Activated naive CD4-positive, alpha-beta T cell treated with anti-CD3 and anti-CD28 coated beads for 36 hours (primary cell): ENCODE data around the gene KLHDC1. TPM values are rescaled to one million over a fixed set of nuclear protein-coding genes. Genes with fewer than 3 reads are reported as not detected.
"Not testable (repeated sequence)": the region's sequence is repeated elsewhere in the genome, so short reads cannot be mapped to it uniquely, and the experiment has no call there.

Source experiments
- CTCF ChIA-PET: fragments of 350-600 bp; sonication (Branson Sonifier 250); formaldehyde crosslinking; loops from one replicate; lab custom pipeline; 2021; ENCODE audit warnings: antibody characterized with exemption; lab: Charles Lee
- DNase-seq: peaks from one replicate; pipeline ENCODE4 v3.0.0-alpha.2; 2020
- H3K27ac Mint-ChIP-seq: one replicate; pipeline ENCODE4 v1.8.0; 2021; ENCODE audit warnings: mild to moderate bottlenecking, mixed read lengths
- H3K27me3 Mint-ChIP-seq: one replicate; pipeline ENCODE4 v1.8.0; 2021; ENCODE audit warnings: low read depth, mixed read lengths
- H3K36me3 Mint-ChIP-seq: one replicate; pipeline ENCODE4 v1.8.0; 2021; ENCODE audit warnings: low read depth, mixed read lengths
- H3K4me1 Mint-ChIP-seq: one replicate; pipeline ENCODE4 v1.8.0; 2021; ENCODE audit warnings: low read depth, mixed read lengths
- H3K4me3 Mint-ChIP-seq: one replicate; pipeline ENCODE4 v1.8.0; 2021; ENCODE audit warnings: mild to moderate bottlenecking, moderate library complexity, mixed read lengths
- H3K9me3 Mint-ChIP-seq: one replicate; pipeline ENCODE4 v1.8.0; 2021; ENCODE audit warnings: mixed read lengths
- intact Hi-C: fragments of 100-400 bp; cut with micrococcal nuclease; formaldehyde crosslinking; loops from one replicate; pipeline ENCODE4 v1.15.1; 2023
- total RNA-seq, 2 experiments: library from RNA; stranded (reverse); gene quantifications; one replicate each; pipeline ENCODE4 v1.2.3, GENCODE V29; 2021

KLHDC1 gene
- total RNA-seq, 2 experiments from 2014 or later: 0.57 to 0.79 TPM

GRCh38 chr14:49687942-49688700 lies 4.8 kb upstream of the KLHDC1 start, which contains the start of gene POLE2:
Gene POLE2 (minus strand): TSS chr14:49688214. CDS start chr14:49688203, 11 bp downstream.
- intact Hi-C loops: loop anchor here (1.0 to 2.0 kb wide), 6 partner anchors 54 to 543 kb away; partner anchors contain the start of genes KLHDC2, NEMF, RPS29 and SOS2
- Mint-ChIP-seq H3K9me3 (no peaks in the 10 kb centered on the region), H3K27me3 (no peaks in the 10 kb centered on the region), H3K27ac (peak within 1 kb of the TSS; percentile 83), H3K4me1 (peaks cover 25% of the 10 kb centered on the region), H3K4me3 (peak within 1 kb of the TSS; percentile 92), H3K36me3 (peaks cover 14% of the 10 kb centered on the region)
- CTCF ChIA-PET: interaction anchor here (0.6 to 0.9 kb wide), 2 partner anchors 13 to 103 kb away, joined by 3 read pairs; no protein-coding TSS in a partner anchor
- DNase-seq: peak; percentile 82

GRCh38 chr14:49688701-49689030 lies 4.3 kb upstream of the KLHDC1 start:
- Mint-ChIP-seq H3K4me1 (peaks cover 25% of the 10 kb centered on the region), H3K27ac (peak overlapping the region; percentile 83), H3K9me3 (no peaks in the 10 kb centered on the region), H3K36me3 (peaks cover 13% of the 10 kb centered on the region), H3K27me3 (no peaks in the 10 kb centered on the region), H3K4me3 (peak overlapping the region; percentile 92)
- CTCF ChIA-PET: no interaction called here
- intact Hi-C loops: loop anchor here (1.0 to 2.0 kb wide), 6 partner anchors 54 to 543 kb away; partner anchors contain the start of genes KLHDC2, NEMF, RPS29 and SOS2
- DNase-seq: no peak

GRCh38 chr14:49691031-49691430 lies 1.9 kb upstream of the KLHDC1 start:
- Mint-ChIP-seq H3K27ac (no peak overlapping the region), H3K4me1 (peaks cover 43% of the 10 kb centered on the region), H3K36me3 (peaks cover 9% of the 10 kb centered on the region), H3K27me3 (no peaks in the 10 kb centered on the region), H3K4me3 (no peak overlapping the region), H3K9me3 (no peaks in the 10 kb centered on the region)
- CTCF ChIA-PET: interaction anchor here (0.5 to 0.8 kb wide), 4 partner anchors 17 to 170 kb away, joined by 3 to 4 read pairs (median 3); no protein-coding TSS in a partner anchor
- intact Hi-C loops: loop anchor here (5.0 kb wide), 1 partner anchor 621 kb away; the partner anchor contains the start of genes DMAC2L and L2HGDH
- no peak for DNase-seq

GRCh38 chr14:49692193-49692757 lies 645 bp upstream of the KLHDC1 start:
- intact Hi-C loops: loop anchor here (5.0 kb wide), 1 partner anchor 620 kb away; the partner anchor contains the start of genes DMAC2L and L2HGDH
- Mint-ChIP-seq H3K9me3 (no peaks in the 10 kb centered on the region), H3K27me3 (no peaks in the 10 kb centered on the region), H3K36me3 (peaks cover 5% of the 10 kb centered on the region), H3K4me3 (peak overlapping the region; percentile 81), H3K4me1 (peaks cover 35% of the 10 kb centered on the region), H3K27ac (peak overlapping the region; percentile 57)
- CTCF ChIA-PET: interaction anchor here (0.7 to 1.1 kb wide), 3 partner anchors 59 to 98 kb away, joined by 3 to 5 read pairs (median 4); partner anchors contain the start of gene KLHDC2
- DNase-seq: no peak

GRCh38 chr14:49693735-49694124 lies 810 bp downstream of the KLHDC1 start:
- not testable (repeated sequence) for H3K9me3 Mint-ChIP-seq, H3K27me3 Mint-ChIP-seq, H3K27ac Mint-ChIP-seq, H3K36me3 Mint-ChIP-seq
- DNase-seq: peak; percentile 16
- CTCF ChIA-PET: interaction anchor here (0.7 to 0.9 kb wide), 2 partner anchors 14 to 169 kb away, joined by 3 read pairs; no protein-coding TSS in a partner anchor
- intact Hi-C loops: loop anchor here (1.0 to 5.0 kb wide), 2 partner anchors 74 to 619 kb away; partner anchors contain the start of genes DMAC2L and L2HGDH
- Mint-ChIP-seq H3K4me3 (peak overlapping the region; percentile 81), H3K4me1 (peaks cover 29% of the 10 kb centered on the region)

GRCh38 chr14:49702725-49703124 lies 9.8 kb downstream of the KLHDC1 start:
- H3K4me3 Mint-ChIP-seq: no peak overlapping the region
- H3K4me1 Mint-ChIP-seq: peaks cover 5% of the 10 kb centered on the region
- no peak for DNase-seq
- peaks cover 6% of the 10 kb centered on the region for H3K36me3 Mint-ChIP-seq
- intact Hi-C loops: no loop called here
- no peaks in the 10 kb centered on the region for H3K27me3 Mint-ChIP-seq
- CTCF ChIA-PET: no interaction called here
- no peaks in the 10 kb centered on the region for H3K9me3 Mint-ChIP-seq
- H3K27ac Mint-ChIP-seq: no peak overlapping the region

- intact Hi-C loops: no loop called here
- no peaks in the 10 kb centered on the region for H3K9me3 Mint-ChIP-seq
Measured at GRCh38 chr14:49703965-49704364, 11.0 kb downstream of the KLHDC1 start.

GRCh38 chr14:49704471-49704870 lies 11.6 kb downstream of the KLHDC1 start:
- CTCF ChIA-PET: interaction anchor here (0.5 to 0.6 kb wide), 2 partner anchors 228 to 699 kb away, joined by 3 read pairs; no protein-coding TSS in a partner anchor
- H3K27me3 Mint-ChIP-seq, H3K36me3 Mint-ChIP-seq, H3K4me3 Mint-ChIP-seq, H3K27ac Mint-ChIP-seq, H3K9me3 Mint-ChIP-seq, intact Hi-C loops, DNase-seq, H3K4me1 Mint-ChIP-seq: not testable (repeated sequence)

More at GRCh38 chr14:49703965-49704364, 11.0 kb downstream of the KLHDC1 start:
- no peak overlapping the region for H3K4me3 Mint-ChIP-seq
- no peaks in the 10 kb centered on the region for H3K27me3 Mint-ChIP-seq
- CTCF ChIA-PET: interaction anchor here (0.6 kb wide), 1 partner anchor 228 kb away, joined by 3 read pairs; no protein-coding TSS in a partner anchor
- no peak for DNase-seq
- H3K27ac Mint-ChIP-seq: no peak overlapping the region
- peaks cover 5% of the 10 kb centered on the region for H3K4me1 Mint-ChIP-seq
- peaks cover 6% of the 10 kb centered on the region for H3K36me3 Mint-ChIP-seq

GRCh38 chr14:49710993-49711392 lies 18.1 kb downstream of the KLHDC1 start:
- intact Hi-C loops, H3K4me1 Mint-ChIP-seq, H3K27ac Mint-ChIP-seq, H3K4me3 Mint-ChIP-seq, H3K36me3 Mint-ChIP-seq, DNase-seq, H3K9me3 Mint-ChIP-seq, H3K27me3 Mint-ChIP-seq: not testable (repeated sequence)
- CTCF ChIA-PET: interaction anchor here (0.5 to 0.6 kb wide), 2 partner anchors 22 to 262 kb away, joined by 4 read pairs; no protein-coding TSS in a partner anchor

- H3K27me3 Mint-ChIP-seq: no peaks in the 10 kb centered on the region
- H3K27ac Mint-ChIP-seq: no peak overlapping the region
- H3K4me1 Mint-ChIP-seq: no peaks in the 10 kb centered on the region
- CTCF ChIA-PET: no interaction called here
- no peak for DNase-seq
- no peaks in the 10 kb centered on the region for H3K9me3 Mint-ChIP-seq
- intact Hi-C loops: no loop called here
- H3K4me3 Mint-ChIP-seq: no peak overlapping the region
- peaks cover 19% of the 10 kb centered on the region for H3K36me3 Mint-ChIP-seq
Measured at GRCh38 chr14:49720744-49721143, 27.8 kb downstream of the KLHDC1 start.

- H3K9me3 Mint-ChIP-seq, intact Hi-C loops, H3K27ac Mint-ChIP-seq, DNase-seq, H3K27me3 Mint-ChIP-seq, H3K4me3 Mint-ChIP-seq, H3K4me1 Mint-ChIP-seq: not testable (repeated sequence)
- CTCF ChIA-PET: interaction anchor here (0.6 kb wide), 1 partner anchor 681 kb away, joined by 3 read pairs; no protein-coding TSS in a partner anchor
- H3K36me3 Mint-ChIP-seq: peaks cover 19% of the 10 kb centered on the region
Measured at GRCh38 chr14:49721733-49722435, 29.0 kb downstream of the KLHDC1 start.
